Activated CD4-positive, alpha-beta T cell treated with anti-CD3 and anti-CD28 coated beads, Interleukin-2, amount 10 ng/mL, durations not matched to agents 7 days and 5 days (primary cell): Measurements from ENCODE around the gene CHST7. TPM values are rescaled to one million over a fixed set of nuclear protein-coding genes. Genes with fewer than 3 reads are reported as not detected.

ENCODE experiments used
- CTCF ChIA-PET: fragments of 350-600 bp; sonication (Branson Sonifier 250); formaldehyde crosslinking; loops from one replicate; lab custom pipeline; 2021; ENCODE audit warnings: antibody characterized with exemption; lab: Charles Lee
- POLR2A ChIA-PET: fragments of 350-600 bp; sonication (Branson Sonifier 250); formaldehyde crosslinking; loops from one replicate; lab custom pipeline; 2021; ENCODE audit warnings: antibody characterized with exemption; lab: Charles Lee
- DNase-seq: peaks from one replicate; pipeline ENCODE4 v3.0.0-alpha.2; 2020
- H3K27ac Mint-ChIP-seq: one replicate; pipeline ENCODE4 v1.8.0; 2021; ENCODE audit warnings: mild to moderate bottlenecking, moderate library complexity, mixed read lengths
- H3K27me3 Mint-ChIP-seq: one replicate; pipeline ENCODE4 v1.8.0; 2021; ENCODE audit warnings: mixed read lengths
- H3K36me3 Mint-ChIP-seq: one replicate; pipeline ENCODE4 v1.8.0; 2021; ENCODE audit warnings: low read depth, mixed read lengths
- H3K4me1 Mint-ChIP-seq: one replicate; pipeline ENCODE4 v1.8.0; 2021; ENCODE audit warnings: mixed read lengths
- H3K4me3 Mint-ChIP-seq: one replicate; pipeline ENCODE4 v1.8.0; 2021; ENCODE audit warnings: mild to moderate bottlenecking, moderate library complexity, mixed read lengths
- H3K9me3 Mint-ChIP-seq: one replicate; pipeline ENCODE4 v1.8.0; 2021; ENCODE audit warnings: mixed read lengths
- total RNA-seq, 2 experiments: library from RNA; stranded (reverse); gene quantifications; one replicate each; pipeline ENCODE4 v1.2.3, GENCODE V29; 2021

CHST7 gene
- total RNA-seq, 2 experiments from 2014 or later, result 8.4 to 9.9 TPM

- CTCF ChIA-PET, result no interaction called here
These were observed 19.6 kb upstream of the CHST7 start for GRCh38 chrX:46553935-46554334.

GRCh38 chrX:46554942-46555341, 18.6 kb upstream of the CHST7 start:
- H3K36me3 Mint-ChIP-seq, result no peaks in the 10 kb centered on the region
- no peaks in the 10 kb centered on the region for H3K9me3 Mint-ChIP-seq
- no peak overlapping the region for H3K4me3 Mint-ChIP-seq
- DNase-seq, result no peak
- H3K4me1 Mint-ChIP-seq, result no peaks in the 10 kb centered on the region
- POLR2A ChIA-PET, result no interaction called here
- no peak overlapping the region for H3K27ac Mint-ChIP-seq
- CTCF ChIA-PET, result no interaction called here
- H3K27me3 Mint-ChIP-seq, result no peaks in the 10 kb centered on the region

More at GRCh38 chrX:46553935-46554334, 19.6 kb upstream of the CHST7 start:
- no peaks in the 10 kb centered on the region for H3K9me3 Mint-ChIP-seq
- H3K4me3 Mint-ChIP-seq, result no peak overlapping the region
- H3K27ac Mint-ChIP-seq, result no peak overlapping the region
- POLR2A ChIA-PET, result no interaction called here
- no peak for DNase-seq
- H3K27me3 Mint-ChIP-seq, result no peaks in the 10 kb centered on the region
- peaks cover 2% of the 10 kb centered on the region for H3K4me1 Mint-ChIP-seq
- H3K36me3 Mint-ChIP-seq, result peaks cover 5% of the 10 kb centered on the region

GRCh38 chrX:46559062-46559461, 14.5 kb upstream of the CHST7 start:
- ChIA-PET CTCF (no interaction called here), POLR2A (no interaction called here)
- Mint-ChIP-seq H3K4me3 (no peak overlapping the region), H3K36me3 (no peaks in the 10 kb centered on the region), H3K27me3 (no peaks in the 10 kb centered on the region), H3K4me1 (peaks cover 17% of the 10 kb centered on the region), H3K27ac (no peak overlapping the region), H3K9me3 (no peaks in the 10 kb centered on the region)
- no peak for DNase-seq

- Mint-ChIP-seq H3K9me3 (no peaks in the 10 kb centered on the region), H3K4me3 (no peak overlapping the region), H3K4me1 (peaks cover 17% of the 10 kb centered on the region), H3K36me3 (no peaks in the 10 kb centered on the region), H3K27me3 (no peaks in the 10 kb centered on the region), H3K27ac (peak overlapping the region; percentile 77)
- ChIA-PET CTCF (interaction anchor here (0.5 to 0.7 kb wide), 3 partner anchors 10 to 1868 kb away, joined by 3 to 4 read pairs (median 4); no protein-coding TSS in a partner anchor), POLR2A (no interaction called here)
- no peak for DNase-seq
These were observed 11.5 kb upstream of the CHST7 start for GRCh38 chrX:46561824-46562657.

GRCh38 chrX:46567388-46567787, 6.2 kb upstream of the CHST7 start:
- POLR2A ChIA-PET, result no interaction called here
- peaks cover under 1% of the 10 kb centered on the region for H3K36me3 Mint-ChIP-seq
- no peaks in the 10 kb centered on the region for H3K27me3 Mint-ChIP-seq
- peaks cover 12% of the 10 kb centered on the region for H3K4me1 Mint-ChIP-seq
- no peaks in the 10 kb centered on the region for H3K9me3 Mint-ChIP-seq
- DNase-seq, result no peak
- no peak overlapping the region for H3K4me3 Mint-ChIP-seq
- CTCF ChIA-PET, result interaction anchor here (0.9 to 1.0 kb wide), 3 partner anchors 20 to 592 kb away, joined by 3 read pairs; no protein-coding TSS in a partner anchor
- H3K27ac Mint-ChIP-seq, result no peak overlapping the region

GRCh38 chrX:46569621-46570020, 3.9 kb upstream of the CHST7 start:
- POLR2A ChIA-PET, result no interaction called here
- no peak overlapping the region for H3K27ac Mint-ChIP-seq
- no peaks in the 10 kb centered on the region for H3K9me3 Mint-ChIP-seq
- no peaks in the 10 kb centered on the region for H3K27me3 Mint-ChIP-seq
- DNase-seq, result no peak
- CTCF ChIA-PET, result no interaction called here
- H3K4me1 Mint-ChIP-seq, result peaks cover 18% of the 10 kb centered on the region
- H3K36me3 Mint-ChIP-seq, result peaks cover 2% of the 10 kb centered on the region
- no peak overlapping the region for H3K4me3 Mint-ChIP-seq

- CTCF ChIA-PET, result interaction anchor here (0.6 to 1.2 kb wide), 5 partner anchors 9 to 975 kb away, joined by 3 to 4 read pairs (median 4); no protein-coding TSS in a partner anchor
These were observed 1.9 kb upstream of the CHST7 start for GRCh38 chrX:46571423-46572339.

GRCh38 chrX:46572340-46572936, 1.1 kb upstream of the CHST7 start:
- peak overlapping the region; percentile 81 for H3K4me3 Mint-ChIP-seq
- ChIA-PET POLR2A (no interaction called here), CTCF (interaction anchor here (0.6 to 1.2 kb wide), 6 partner anchors 10 to 974 kb away, joined by 3 to 4 read pairs (median 4); no protein-coding TSS in a partner anchor)
- peak overlapping the region; percentile 89 for H3K27ac Mint-ChIP-seq
- peaks cover 12% of the 10 kb centered on the region for H3K36me3 Mint-ChIP-seq
- H3K4me1 Mint-ChIP-seq, result peaks cover 34% of the 10 kb centered on the region
- no peaks in the 10 kb centered on the region for H3K27me3 Mint-ChIP-seq
- no peaks in the 10 kb centered on the region for H3K9me3 Mint-ChIP-seq
- no peak for DNase-seq

More at GRCh38 chrX:46571423-46572339, 1.9 kb upstream of the CHST7 start:
- H3K36me3 Mint-ChIP-seq, result peaks cover 8% of the 10 kb centered on the region
- H3K4me3 Mint-ChIP-seq, result peak overlapping the region; percentile 81
- H3K27ac Mint-ChIP-seq, result peak overlapping the region; percentile 89
- no peaks in the 10 kb centered on the region for H3K27me3 Mint-ChIP-seq
- peaks cover 28% of the 10 kb centered on the region for H3K4me1 Mint-ChIP-seq
- no peaks in the 10 kb centered on the region for H3K9me3 Mint-ChIP-seq
- POLR2A ChIA-PET, result no interaction called here
- no peak for DNase-seq

GRCh38 chrX:46573892-46574773, 568 bp downstream of the CHST7 start:
- Mint-ChIP-seq H3K4me3 (peak overlapping the region; percentile 81), H3K27ac (peak overlapping the region; percentile 89), H3K27me3 (no peaks in the 10 kb centered on the region), H3K36me3 (peaks cover 20% of the 10 kb centered on the region), H3K4me1 (peaks cover 41% of the 10 kb centered on the region), H3K9me3 (no peaks in the 10 kb centered on the region)
- ChIA-PET POLR2A (no interaction called here), CTCF (interaction anchor here (0.6 kb wide), 1 partner anchor 165 kb away, joined by 3 read pairs; no protein-coding TSS in a partner anchor)
- DNase-seq, result peak; percentile 82

GRCh38 chrX:46574774-46575381, 1.3 kb downstream of the CHST7 start:
- Mint-ChIP-seq H3K27me3 (no peaks in the 10 kb centered on the region), H3K4me3 (peak overlapping the region; percentile 81), H3K4me1 (peaks cover 46% of the 10 kb centered on the region), H3K9me3 (no peaks in the 10 kb centered on the region), H3K36me3 (peaks cover 26% of the 10 kb centered on the region), H3K27ac (peak overlapping the region; percentile 89)
- ChIA-PET POLR2A (no interaction called here), CTCF (interaction anchor here (0.6 kb wide), 1 partner anchor 164 kb away, joined by 3 read pairs; no protein-coding TSS in a partner anchor)
- DNase-seq, result peak; percentile 49

- H3K27me3 Mint-ChIP-seq, result no peaks in the 10 kb centered on the region
- CTCF ChIA-PET, result interaction anchor here (0.5 kb wide), 1 partner anchor 986 kb away, joined by 3 read pairs; no protein-coding TSS in a partner anchor
- H3K9me3 Mint-ChIP-seq, result no peaks in the 10 kb centered on the region
- peak overlapping the region; percentile 81 for H3K4me3 Mint-ChIP-seq
- peaks cover 30% of the 10 kb centered on the region for H3K36me3 Mint-ChIP-seq
- DNase-seq, result no peak
- peak overlapping the region; percentile 50 for H3K27ac Mint-ChIP-seq
- POLR2A ChIA-PET, result no interaction called here
- peaks cover 46% of the 10 kb centered on the region for H3K4me1 Mint-ChIP-seq
These were observed 2.0 kb downstream of the CHST7 start for GRCh38 chrX:46575586-46575985.
